SK-N-SH treated with all-trans-retinoic acid at 6 μM for 48 hours (cell line): ENCODE data around the gene FIGNL1.

Source experiments
- ATAC-seq: fragments of 200-7000 bp; cut with Tn5 transposase; 3 replicates; pipeline ENCODE4 v1.9.1; 2020; ENCODE audit warnings: mild to moderate bottlenecking, moderate library complexity
- ARNTL ChIP-seq: fragments of 450-650 bp; formaldehyde crosslinking; IDR thresholded peaks from 2 replicates; pipeline ENCODE4 v1.5.0; 2020; ENCODE audit warnings: low read depth, mild to moderate bottlenecking, moderate library complexity, borderline replicate concordance
- BACH2 ChIP-seq: fragments of 250-450 bp; sonication (Bioruptor Pico); IDR thresholded peaks from 2 replicates; pipeline ENCODE4 v1.9.0; 2021; ENCODE audit warnings: mild to moderate bottlenecking, borderline replicate concordance
- CSDC2 ChIP-seq: fragments of 250-450 bp; sonication (Bioruptor Pico); IDR thresholded peaks from 2 replicates; pipeline ENCODE4 v1.5.0; 2020; ENCODE audit warnings: mild to moderate bottlenecking, moderate library complexity
- ESRRG ChIP-seq: fragments of 250-450 bp; sonication (Bioruptor Pico); IDR thresholded peaks from 2 replicates; pipeline ENCODE4 v1.6.1; 2021; ENCODE audit warnings: mild to moderate bottlenecking
- GLIS3 ChIP-seq: fragments of 250-450 bp; sonication (Bioruptor Pico); IDR thresholded peaks from 2 replicates; pipeline ENCODE4 v1.5.0; 2020; ENCODE audit warnings: mild to moderate bottlenecking, moderate library complexity
- ISL1 ChIP-seq: fragments of 250-450 bp; sonication (Bioruptor Pico); IDR thresholded peaks from 2 replicates; pipeline ENCODE4 v2.1.2; 2022; ENCODE audit warnings: mild to moderate bottlenecking, moderate library complexity
- OSR1 ChIP-seq: fragments of 250-450 bp; sonication (Bioruptor Pico); IDR thresholded peaks from 2 replicates; pipeline ENCODE4 v1.8.0; 2022; ENCODE audit warnings: moderate library complexity, mild to moderate bottlenecking, inconsistent platforms
- PPARA ChIP-seq: fragments of 250-450 bp; sonication (Bioruptor Pico); IDR thresholded peaks from 2 replicates; pipeline ENCODE4 v1.5.0; 2020; ENCODE audit warnings: mild to moderate bottlenecking, borderline replicate concordance
- RARB ChIP-seq: fragments of 250-450 bp; sonication (Bioruptor Pico); IDR thresholded peaks from 2 replicates; pipeline ENCODE4 v1.8.0; 2021; ENCODE audit warnings: mild to moderate bottlenecking, moderate library complexity
- TCF4 ChIP-seq: fragments of 250-450 bp; sonication (Bioruptor Pico); IDR thresholded peaks from 2 replicates; pipeline ENCODE4 v1.8.0; 2021; ENCODE audit warnings: mild to moderate bottlenecking, moderate library complexity, borderline replicate concordance
- TOX ChIP-seq: fragments of 250-450 bp; sonication (Bioruptor Pico); IDR thresholded peaks from 2 replicates; pipeline ENCODE4 v1.8.0; 2021; ENCODE audit warnings: mild to moderate bottlenecking, moderate library complexity, borderline replicate concordance
- ZC3H10 ChIP-seq: fragments of 250-450 bp; sonication (Bioruptor Pico); IDR thresholded peaks from 2 replicates; pipeline ENCODE4 v1.5.1; 2021; ENCODE audit warnings: mild to moderate bottlenecking, moderate library complexity
- ZFP3 ChIP-seq: fragments of 250-450 bp; sonication (Bioruptor Pico); IDR thresholded peaks from 2 replicates; pipeline ENCODE4 v1.5.0; 2020; ENCODE audit warnings: mild to moderate bottlenecking, moderate library complexity
- ZFP30 ChIP-seq: fragments of 450-650 bp; formaldehyde crosslinking; IDR thresholded peaks from 2 replicates; pipeline ENCODE4 v1.5.0; 2022; ENCODE audit warnings: mild to moderate bottlenecking, moderate library complexity
- ZNF565 ChIP-seq: fragments of 450-650 bp; formaldehyde crosslinking; conservative IDR thresholded peaks from 2 replicates; pipeline ENCODE4 v1.5.0; 2020; ENCODE audit warnings: low read depth, mild to moderate bottlenecking, moderate library complexity
- ZNF70 ChIP-seq: fragments of 450-650 bp; formaldehyde crosslinking; IDR thresholded peaks from 2 replicates; pipeline ENCODE4 v1.5.0; 2020; ENCODE audit warnings: mild to moderate bottlenecking, moderate library complexity
- ZNF8 ChIP-seq: fragments of 450-650 bp; formaldehyde crosslinking; IDR thresholded peaks from 2 replicates; pipeline ENCODE4 v1.5.0; 2020; ENCODE audit warnings: mild to moderate bottlenecking, moderate library complexity
- TF ChIP-seq, protein P1 (sequence below): fragments of 250-450 bp; sonication (Bioruptor Pico); IDR thresholded peaks from 2 replicates; pipeline ENCODE4 v1.8.0; 2020; ENCODE audit warnings: mild to moderate bottlenecking, moderate library complexity, borderline replicate concordance
- TF ChIP-seq, protein P2 (sequence below): fragments of 250-450 bp; sonication (Bioruptor Pico); IDR thresholded peaks from 2 replicates; pipeline ENCODE4 v1.5.1; 2020; ENCODE audit warnings: low read depth, mild to moderate bottlenecking, moderate library complexity
- TF ChIP-seq, protein P3 (sequence below): fragments of 250-450 bp; sonication (Bioruptor Pico); IDR thresholded peaks from 2 replicates; pipeline ENCODE4 v1.5.1; 2021; ENCODE audit warnings: mild to moderate bottlenecking, moderate library complexity
- TF ChIP-seq, protein P4 (sequence below): fragments of 250-450 bp; sonication (Bioruptor Pico); IDR thresholded peaks from 2 replicates; pipeline ENCODE4 v1.5.0; 2020; ENCODE audit warnings: mild to moderate bottlenecking, moderate library complexity

FIGNL1 gene

DNA sequence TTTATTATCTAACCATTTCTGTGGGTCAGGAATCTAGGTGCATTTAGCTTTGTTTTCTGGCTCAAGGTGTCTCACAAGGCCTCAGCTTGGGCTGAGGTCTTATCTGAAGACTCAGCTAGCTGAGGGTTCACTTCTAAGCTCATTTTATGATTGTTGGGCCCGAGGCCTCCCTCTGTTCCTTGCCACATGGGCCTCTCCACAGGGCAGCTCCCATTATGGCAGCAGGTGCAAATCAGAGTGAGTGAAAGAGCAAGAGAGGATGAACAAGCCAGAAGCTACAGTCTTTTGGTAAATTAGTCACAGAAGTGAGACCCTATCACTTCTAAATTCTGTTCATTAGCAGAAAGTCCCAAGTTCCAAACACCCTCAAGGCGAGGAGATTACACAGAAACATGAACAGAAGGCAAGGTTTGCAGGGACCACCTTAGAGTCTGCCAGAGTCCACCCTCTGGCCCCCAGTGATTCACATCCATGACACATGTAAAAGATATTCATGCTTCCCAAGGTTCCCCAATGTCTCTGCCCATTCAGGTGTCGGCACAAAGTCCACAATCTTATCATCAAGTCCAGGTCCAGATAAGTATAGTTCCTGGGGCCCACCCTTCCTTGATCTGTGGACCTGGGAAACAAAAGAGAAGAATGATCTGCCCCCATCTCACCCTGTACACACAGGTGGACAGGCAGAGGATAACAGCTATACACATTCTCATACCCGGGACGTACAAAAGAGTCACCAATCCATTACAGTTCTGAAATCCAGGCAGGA lies 23.7 kb downstream of the FIGNL1 start:
- ATAC-seq = no peak
- TF ChIP-seq CSDC2 (no peak), OSR1 (CRISPR knock-in tag) (no peak), BACH2 (CRISPR knock-in tag) (no peak)

DNA sequence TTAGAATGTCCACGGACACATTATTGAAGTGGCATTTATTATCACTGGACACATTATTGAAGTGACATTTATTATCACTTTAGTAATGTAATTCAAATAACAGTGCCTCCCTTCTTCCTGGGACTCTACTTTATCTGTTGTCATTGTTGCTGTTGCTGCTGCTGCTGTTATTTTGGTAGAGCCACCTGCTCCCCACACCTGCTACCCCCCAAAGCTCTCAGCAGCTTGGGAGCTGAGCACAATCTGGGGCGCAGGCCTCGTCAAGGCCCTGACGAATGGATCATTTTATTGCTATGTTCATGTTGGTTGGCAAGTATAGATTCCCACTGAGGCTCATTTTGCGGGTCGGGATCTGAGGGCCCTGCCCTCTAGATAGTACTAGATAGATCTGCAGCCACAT lies 24.8 kb downstream of the FIGNL1 start:
- no peak for ATAC-seq
- TF ChIP-seq ZNF565 (no peak), RARB (CRISPR knock-in tag) (no peak), TOX (CRISPR knock-in tag) (no peak), GLIS3 (no peak), PPARA (CRISPR knock-in tag) (no peak), ZNF70 (no peak), ZC3H10 (CRISPR knock-in tag) (no peak), BACH2 (CRISPR knock-in tag) (no peak), ARNTL (CRISPR knock-in tag) (no peak), ESRRG (no peak), ZFP3 (CRISPR knock-in tag) (no peak)
- TF ChIP-seq, protein P1, sequence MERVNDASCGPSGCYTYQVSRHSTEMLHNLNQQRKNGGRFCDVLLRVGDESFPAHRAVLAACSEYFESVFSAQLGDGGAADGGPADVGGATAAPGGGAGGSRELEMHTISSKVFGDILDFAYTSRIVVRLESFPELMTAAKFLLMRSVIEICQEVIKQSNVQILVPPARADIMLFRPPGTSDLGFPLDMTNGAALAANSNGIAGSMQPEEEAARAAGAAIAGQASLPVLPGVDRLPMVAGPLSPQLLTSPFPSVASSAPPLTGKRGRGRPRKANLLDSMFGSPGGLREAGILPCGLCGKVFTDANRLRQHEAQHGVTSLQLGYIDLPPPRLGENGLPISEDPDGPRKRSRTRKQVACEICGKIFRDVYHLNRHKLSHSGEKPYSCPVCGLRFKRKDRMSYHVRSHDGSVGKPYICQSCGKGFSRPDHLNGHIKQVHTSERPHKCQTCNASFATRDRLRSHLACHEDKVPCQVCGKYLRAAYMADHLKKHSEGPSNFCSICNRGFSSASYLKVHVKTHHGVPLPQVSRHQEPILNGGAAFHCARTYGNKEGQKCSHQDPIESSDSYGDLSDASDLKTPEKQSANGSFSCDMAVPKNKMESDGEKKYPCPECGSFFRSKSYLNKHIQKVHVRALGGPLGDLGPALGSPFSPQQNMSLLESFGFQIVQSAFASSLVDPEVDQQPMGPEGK (CRISPR knock-in tag) = no peak
- TF ChIP-seq, protein P2, sequence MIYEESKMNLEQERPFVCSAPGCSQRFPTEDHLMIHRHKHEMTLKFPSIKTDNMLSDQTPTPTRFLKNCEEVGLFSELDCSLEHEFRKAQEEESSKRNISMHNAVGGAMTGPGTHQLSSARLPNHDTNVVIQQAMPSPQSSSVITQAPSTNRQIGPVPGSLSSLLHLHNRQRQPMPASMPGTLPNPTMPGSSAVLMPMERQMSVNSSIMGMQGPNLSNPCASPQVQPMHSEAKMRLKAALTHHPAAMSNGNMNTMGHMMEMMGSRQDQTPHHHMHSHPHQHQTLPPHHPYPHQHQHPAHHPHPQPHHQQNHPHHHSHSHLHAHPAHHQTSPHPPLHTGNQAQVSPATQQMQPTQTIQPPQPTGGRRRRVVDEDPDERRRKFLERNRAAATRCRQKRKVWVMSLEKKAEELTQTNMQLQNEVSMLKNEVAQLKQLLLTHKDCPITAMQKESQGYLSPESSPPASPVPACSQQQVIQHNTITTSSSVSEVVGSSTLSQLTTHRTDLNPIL (CRISPR knock-in tag) = no peak
- TF ChIP-seq, protein P3, sequence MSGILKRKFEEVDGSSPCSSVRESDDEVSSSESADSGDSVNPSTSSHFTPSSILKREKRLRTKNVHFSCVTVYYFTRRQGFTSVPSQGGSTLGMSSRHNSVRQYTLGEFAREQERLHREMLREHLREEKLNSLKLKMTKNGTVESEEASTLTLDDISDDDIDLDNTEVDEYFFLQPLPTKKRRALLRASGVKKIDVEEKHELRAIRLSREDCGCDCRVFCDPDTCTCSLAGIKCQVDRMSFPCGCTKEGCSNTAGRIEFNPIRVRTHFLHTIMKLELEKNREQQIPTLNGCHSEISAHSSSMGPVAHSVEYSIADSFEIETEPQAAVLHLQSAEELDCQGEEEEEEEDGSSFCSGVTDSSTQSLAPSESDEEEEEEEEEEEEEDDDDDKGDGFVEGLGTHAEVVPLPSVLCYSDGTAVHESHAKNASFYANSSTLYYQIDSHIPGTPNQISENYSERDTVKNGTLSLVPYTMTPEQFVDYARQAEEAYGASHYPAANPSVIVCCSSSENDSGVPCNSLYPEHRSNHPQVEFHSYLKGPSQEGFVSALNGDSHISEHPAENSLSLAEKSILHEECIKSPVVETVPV (CRISPR knock-in tag) = no peak
- TF ChIP-seq, protein P4, sequence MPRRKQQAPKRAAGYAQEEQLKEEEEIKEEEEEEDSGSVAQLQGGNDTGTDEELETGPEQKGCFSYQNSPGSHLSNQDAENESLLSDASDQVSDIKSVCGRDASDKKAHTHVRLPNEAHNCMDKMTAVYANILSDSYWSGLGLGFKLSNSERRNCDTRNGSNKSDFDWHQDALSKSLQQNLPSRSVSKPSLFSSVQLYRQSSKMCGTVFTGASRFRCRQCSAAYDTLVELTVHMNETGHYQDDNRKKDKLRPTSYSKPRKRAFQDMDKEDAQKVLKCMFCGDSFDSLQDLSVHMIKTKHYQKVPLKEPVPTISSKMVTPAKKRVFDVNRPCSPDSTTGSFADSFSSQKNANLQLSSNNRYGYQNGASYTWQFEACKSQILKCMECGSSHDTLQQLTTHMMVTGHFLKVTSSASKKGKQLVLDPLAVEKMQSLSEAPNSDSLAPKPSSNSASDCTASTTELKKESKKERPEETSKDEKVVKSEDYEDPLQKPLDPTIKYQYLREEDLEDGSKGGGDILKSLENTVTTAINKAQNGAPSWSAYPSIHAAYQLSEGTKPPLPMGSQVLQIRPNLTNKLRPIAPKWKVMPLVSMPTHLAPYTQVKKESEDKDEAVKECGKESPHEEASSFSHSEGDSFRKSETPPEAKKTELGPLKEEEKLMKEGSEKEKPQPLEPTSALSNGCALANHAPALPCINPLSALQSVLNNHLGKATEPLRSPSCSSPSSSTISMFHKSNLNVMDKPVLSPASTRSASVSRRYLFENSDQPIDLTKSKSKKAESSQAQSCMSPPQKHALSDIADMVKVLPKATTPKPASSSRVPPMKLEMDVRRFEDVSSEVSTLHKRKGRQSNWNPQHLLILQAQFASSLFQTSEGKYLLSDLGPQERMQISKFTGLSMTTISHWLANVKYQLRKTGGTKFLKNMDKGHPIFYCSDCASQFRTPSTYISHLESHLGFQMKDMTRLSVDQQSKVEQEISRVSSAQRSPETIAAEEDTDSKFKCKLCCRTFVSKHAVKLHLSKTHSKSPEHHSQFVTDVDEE (CRISPR knock-in tag) = no peak

DNA sequence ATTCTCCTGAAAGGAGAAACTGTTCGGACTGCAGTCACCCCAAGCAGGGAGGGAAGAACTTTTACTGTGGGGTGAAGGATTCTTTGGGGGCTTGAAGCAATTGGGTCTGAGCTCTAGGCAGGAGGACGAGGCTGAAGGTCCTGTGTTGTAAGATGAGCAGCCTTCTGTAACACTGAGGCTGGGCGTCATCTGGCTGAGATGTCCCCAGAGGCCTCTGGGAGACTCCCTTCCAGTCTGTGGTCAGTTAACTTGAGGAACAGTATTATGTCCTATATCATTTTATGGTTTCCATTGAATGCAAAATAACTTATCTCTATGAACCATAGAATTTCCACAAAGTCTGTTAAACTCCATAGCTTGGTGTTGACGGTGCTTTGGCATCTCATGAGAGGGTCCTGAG lies 26.3 kb downstream of the FIGNL1 start:
- TF ChIP-seq BACH2 (CRISPR knock-in tag) (no peak), TCF4 (no peak), RARB (CRISPR knock-in tag) (no peak), PPARA (CRISPR knock-in tag) (no peak), OSR1 (CRISPR knock-in tag) (no peak), ZC3H10 (CRISPR knock-in tag) (no peak), ARNTL (CRISPR knock-in tag) (no peak), ESRRG (no peak), GLIS3 (no peak), ZNF70 (no peak), ISL1 (CRISPR knock-in tag) (no peak), ZNF565 (no peak), CSDC2 (no peak), ZFP3 (CRISPR knock-in tag) (no peak), ZNF8 (CRISPR knock-in tag) (no peak), ZFP30 (CRISPR knock-in tag) (no peak)
- TF ChIP-seq, protein P2 (CRISPR knock-in tag) = no peak
- TF ChIP-seq, protein P3 (CRISPR knock-in tag) = no peak
- no peak for ATAC-seq
